ENCODE data around the gene ARRDC4.
"Not testable (repeated sequence)": the region's sequence is repeated elsewhere in the genome, so short reads cannot be mapped to it uniquely, and the experiment has no call there.

Gene ARRDC4

GRCh38 chr15:97966924-97967620 lies 6.6 kb downstream of the ARRDC4 start:
- no peak for DNase-seq

GRCh38 chr15:97967881-97968280 lies 7.4 kb downstream of the ARRDC4 start:
- DNase-seq: no peak

- DNase-seq: no peak
Observed at GRCh38 chr15:97968380-97968779, 7.9 kb downstream of the ARRDC4 start.

- no peak for DNase-seq
Observed at GRCh38 chr15:97972366-97972765, 11.9 kb downstream of the ARRDC4 start.

GRCh38 chr15:97976129-97976528 lies 15.6 kb downstream of the ARRDC4 start:
- DNase-seq: no peak

GRCh38 chr15:97976766-97977503 lies 16.4 kb downstream of the ARRDC4 start:
- DNase-seq: no peak

- DNase-seq: no peak
Observed at GRCh38 chr15:97977734-97978133, 17.2 kb downstream of the ARRDC4 start.

- no peak for DNase-seq
Observed at GRCh38 chr15:97978401-97979139, 18.1 kb downstream of the ARRDC4 start.

- DNase-seq: no peak
Observed at GRCh38 chr15:97979140-97979520, 18.6 kb downstream of the ARRDC4 start.

GRCh38 chr15:97981058-97981457 lies 20.6 kb downstream of the ARRDC4 start:
- no peak for DNase-seq

- DNase-seq: no peak
Observed at GRCh38 chr15:97981758-97982157, 21.3 kb downstream of the ARRDC4 start.

GRCh38 chr15:97984157-97984556 lies 23.7 kb downstream of the ARRDC4 start:
- no peak for DNase-seq

- not testable (repeated sequence) for DNase-seq
Observed at GRCh38 chr15:97985979-97986378, 25.5 kb downstream of the ARRDC4 start.

GRCh38 chr15:97986781-97987180 lies 26.3 kb downstream of the ARRDC4 start:
- DNase-seq: no peak

GRCh38 chr15:97989299-97989698 lies 28.8 kb downstream of the ARRDC4 start:
- DNase-seq: no peak

- DNase-seq: no peak
Observed at GRCh38 chr15:97991972-97992541, 31.6 kb downstream of the ARRDC4 start.

- no peak for DNase-seq
Observed at GRCh38 chr15:97992823-97993222, 32.3 kb downstream of the ARRDC4 start.

- no peak for DNase-seq
Observed at GRCh38 chr15:97993310-97993738, 32.8 kb downstream of the ARRDC4 start.

GRCh38 chr15:97994236-97994635 lies 33.7 kb downstream of the ARRDC4 start:
- DNase-seq: no peak

GRCh38 chr15:97995192-97995591 lies 34.7 kb downstream of the ARRDC4 start:
- DNase-seq: no peak

- no peak for DNase-seq
Observed at GRCh38 chr15:97995881-97996603, 35.5 kb downstream of the ARRDC4 start.

GRCh38 chr15:97998307-97999071 lies 38.0 kb downstream of the ARRDC4 start:
- no peak for DNase-seq
